HL-60/S4 (cell line): ENCODE measurements around the gene MIF4GD.

ENCODE experiments used
- in situ Hi-C: fragments of 300-500 bp; cut with MboI; formaldehyde crosslinking; loops from 2 replicates; pipeline ENCODE4 v1.14.3; 2022; ENCODE audit warnings: low sequenced_read_pairs

The MIF4GD gene

DNA sequence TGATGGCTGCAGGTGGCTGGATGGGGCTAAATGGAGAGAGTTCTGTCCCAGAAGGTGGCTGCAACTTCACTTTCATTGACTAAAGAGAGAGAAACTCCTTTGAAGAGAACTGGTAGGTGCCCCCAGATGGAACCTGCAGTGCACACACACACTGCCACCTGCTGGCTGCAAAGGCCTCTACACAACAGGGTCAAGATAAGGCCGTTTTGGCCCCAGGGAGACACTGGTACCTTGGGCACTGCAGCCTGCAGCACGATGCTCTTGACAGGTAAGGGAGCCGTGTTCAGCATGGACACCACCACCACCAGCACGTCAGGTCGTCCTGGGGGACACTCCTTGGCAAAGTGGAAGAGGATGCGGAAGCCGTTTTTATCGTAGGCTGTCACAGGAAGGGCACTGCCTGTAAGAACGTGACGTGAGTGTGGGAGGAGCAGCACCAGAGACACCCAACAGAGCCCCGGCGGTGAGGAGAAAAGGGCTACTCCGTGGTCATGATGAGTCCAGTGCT, 32.3 kb downstream of the MIF4GD start:
- in situ Hi-C loops, result no loop called here

DNA sequence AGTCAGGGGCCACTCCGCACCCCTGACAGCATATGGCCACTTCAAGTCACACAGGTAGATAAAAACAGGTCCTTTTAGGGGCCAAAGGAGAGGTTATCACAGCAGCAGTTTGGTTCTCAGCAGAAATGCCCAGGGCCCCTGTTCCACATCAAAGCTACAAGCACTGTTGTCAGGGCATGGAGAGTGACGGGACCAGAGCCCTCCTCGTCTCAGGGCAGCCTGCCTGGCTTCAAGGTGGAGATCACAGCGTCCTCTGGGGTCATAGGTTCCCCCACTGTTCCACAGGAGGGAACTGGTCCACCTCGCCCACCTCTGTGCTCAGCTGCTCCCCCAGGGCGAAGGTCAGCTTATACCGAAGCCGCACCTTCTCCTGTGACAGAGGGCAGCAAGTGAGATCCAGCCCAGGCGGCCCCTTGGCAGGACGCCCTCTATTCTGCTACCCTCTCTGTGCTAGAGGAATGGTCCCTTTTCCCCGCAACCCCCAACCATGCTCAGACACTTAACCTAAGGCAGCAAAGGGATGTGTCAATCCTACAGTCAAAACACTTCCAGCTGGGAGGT, 32.9 kb downstream of the MIF4GD start:
- in situ Hi-C loops, result no loop called here

DNA sequence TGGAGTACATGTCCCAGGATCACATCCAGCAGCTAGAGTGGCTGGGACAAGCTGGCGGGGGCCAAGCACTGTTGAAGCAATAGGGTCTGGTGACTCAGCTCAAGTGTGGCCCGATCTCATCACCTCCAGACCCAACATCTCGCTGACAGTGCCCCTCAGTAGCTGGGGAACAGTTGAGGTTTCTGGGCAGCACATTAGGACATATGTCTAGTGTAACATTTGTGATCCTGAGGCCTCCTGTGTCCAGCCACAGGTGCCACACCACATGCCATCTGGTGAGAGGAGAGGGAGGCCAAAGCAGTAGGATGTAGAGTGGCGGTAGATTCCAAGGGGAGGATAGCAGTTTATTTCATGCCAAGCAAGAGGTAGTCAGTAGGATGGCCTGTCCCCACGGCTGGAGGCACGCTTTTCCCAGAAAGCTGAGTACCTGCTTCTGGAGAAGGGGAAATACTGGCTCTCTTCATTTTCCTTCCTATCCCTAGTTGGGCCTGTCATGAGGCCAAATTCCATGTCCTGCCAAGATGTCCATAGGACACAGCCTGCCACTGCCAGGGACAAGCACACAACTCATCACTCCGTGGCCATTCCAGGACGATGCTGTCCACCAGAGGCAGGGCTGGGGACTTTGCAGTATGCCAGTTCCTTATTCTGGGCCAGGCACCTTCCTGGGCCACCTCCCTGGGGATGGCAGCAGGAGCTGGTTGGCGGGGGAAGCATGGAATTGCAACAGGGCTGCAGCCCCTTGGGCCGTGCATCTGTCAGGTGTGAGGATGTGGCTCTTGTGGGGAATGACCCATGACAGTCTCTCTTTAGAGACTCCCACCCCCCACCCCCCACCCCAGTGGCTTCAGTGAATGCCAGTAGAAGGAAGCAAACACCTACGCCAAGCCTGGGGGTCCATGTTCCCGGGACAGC, 33.7 kb downstream of the MIF4GD start:
- in situ Hi-C loops, result no loop called here

DNA sequence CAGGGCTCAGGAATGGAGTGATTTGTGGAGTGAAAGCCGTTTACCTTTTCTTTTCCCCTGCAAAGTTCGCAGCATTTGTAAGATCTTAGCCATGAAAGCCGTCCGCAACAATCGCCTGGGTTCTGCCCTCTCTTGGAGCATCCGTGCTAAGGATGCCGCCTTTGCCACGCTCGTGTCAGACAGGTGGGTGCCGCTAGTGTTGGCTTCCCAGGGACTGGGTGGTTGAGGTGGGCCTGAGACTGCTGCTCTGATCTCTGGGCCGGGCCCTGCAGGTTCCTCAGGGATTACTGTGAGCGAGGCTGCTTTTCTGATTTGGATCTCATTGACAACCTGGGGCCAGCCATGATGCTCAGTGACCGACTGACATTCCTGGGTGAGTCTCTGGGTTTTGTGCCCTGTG, 38.2 kb downstream of the MIF4GD start:
- in situ Hi-C loops, result no loop called here

DNA sequence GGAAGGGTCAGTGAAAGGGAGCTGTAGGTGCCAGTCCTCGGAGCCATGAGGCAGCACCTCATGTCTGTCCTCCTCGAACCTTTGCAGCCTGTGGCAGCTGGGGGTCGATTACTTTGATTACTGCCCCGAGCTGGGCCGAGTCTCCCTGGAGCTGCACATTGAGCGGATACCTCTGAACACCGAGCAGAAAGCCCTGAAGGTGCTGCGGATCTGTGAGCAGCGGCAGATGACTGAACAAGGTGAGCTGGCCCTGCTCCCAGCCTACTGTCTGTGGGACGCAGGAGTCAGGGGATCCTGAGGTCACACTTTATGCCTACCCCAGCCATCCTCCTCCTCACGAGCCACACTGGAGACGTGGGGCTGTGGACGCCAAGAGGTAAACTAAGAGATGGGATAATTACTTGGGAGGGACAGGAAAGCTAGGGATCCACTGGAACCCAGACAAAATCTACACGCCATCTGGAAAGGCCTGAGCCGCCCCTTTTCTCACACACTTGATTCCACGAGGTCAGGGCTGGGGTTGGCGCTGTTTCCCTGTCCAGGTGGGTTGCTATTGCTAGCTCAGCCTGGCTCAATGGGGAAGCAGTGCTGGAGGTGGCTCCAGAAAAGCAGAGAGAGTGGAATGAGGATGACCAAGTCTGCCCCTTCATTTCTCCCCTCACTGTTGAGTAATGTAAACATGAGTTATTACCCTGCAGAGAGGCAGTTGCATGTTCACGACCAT, 39.1 kb downstream of the MIF4GD start:
- in situ Hi-C loops, result no loop called here

DNA sequence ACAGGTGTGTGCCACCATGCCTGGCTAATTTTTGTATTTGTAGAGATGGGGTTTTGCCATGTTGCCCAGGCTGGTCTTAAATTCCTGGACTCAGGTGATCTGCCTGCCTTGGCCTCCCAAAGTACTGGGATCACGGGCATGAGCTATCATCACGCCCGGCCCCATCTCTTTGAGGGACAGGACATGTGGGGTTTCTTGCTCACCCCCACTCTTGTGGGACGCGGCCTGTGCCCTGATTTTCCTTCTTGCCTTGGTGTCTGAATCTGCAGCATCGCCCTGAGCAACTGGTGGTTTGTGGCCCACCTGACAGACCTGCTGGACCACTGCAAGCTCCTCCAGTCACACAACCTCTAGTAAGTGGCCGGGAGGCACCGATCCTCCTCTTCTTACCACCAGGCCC, 40.0 kb downstream of the MIF4GD start:
- in situ Hi-C loops, result no loop called here

DNA sequence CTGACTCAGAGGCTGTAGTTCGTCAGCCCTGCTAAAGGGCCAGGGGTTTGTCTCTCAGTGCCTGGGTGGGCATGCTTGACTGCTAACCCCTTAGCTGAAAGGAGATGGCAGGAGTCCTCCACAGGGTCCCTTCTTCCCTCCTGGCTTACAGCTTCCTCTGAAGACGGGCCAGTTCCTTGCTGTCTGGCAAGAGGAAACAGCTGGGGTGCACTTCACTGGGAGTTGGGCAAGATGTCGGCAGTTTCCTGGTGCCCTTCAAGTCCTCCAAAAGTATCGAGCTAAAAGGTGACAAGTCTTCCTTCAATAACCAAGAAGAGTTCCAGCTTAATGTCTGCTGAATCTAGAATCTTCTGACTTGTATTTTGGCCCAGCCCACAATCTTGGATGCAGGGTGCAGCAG, 42.2 kb downstream of the MIF4GD start:
- in situ Hi-C loops, result no loop called here

DNA sequence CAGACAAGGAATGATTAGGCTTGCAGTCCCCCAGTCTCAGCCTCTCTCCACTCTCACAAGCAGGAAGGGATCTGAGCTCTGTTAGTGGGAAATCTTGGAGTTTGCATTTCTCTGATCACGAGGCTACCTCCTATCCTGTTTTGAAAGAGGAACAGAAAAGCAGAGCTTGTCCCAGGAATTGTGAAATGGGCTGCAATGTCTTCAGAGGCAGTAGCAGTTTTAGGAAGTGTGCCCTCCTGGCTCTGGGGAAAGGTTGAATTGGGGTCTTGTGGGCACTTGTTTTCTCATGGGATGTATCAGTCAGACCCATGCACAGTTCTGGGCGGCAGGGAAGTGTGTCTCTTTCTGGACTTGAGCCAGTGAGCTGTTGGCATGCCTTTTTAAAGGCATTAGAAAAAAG, 42.7 kb downstream of the MIF4GD start:
- in situ Hi-C loops, result no loop called here

DNA sequence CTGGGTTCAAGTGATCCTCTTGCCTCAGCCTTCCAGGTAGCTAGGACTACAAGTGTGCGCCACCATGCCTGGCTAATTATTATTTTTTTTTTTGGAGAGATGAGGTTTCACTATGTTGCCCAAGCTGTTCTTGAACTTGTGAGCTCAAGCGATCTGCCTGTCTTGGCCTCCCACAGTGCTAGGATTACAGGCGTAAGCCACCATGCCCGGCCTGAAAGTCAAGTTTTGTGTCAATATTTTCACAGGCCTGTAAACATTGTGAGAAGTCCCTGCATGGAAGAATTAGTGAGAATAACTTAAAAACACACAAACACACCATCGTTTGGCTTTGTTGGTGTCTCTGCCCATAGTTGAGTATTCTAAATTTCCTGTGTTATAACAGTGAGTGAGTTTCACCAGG, 43.3 kb downstream of the MIF4GD start:
- in situ Hi-C loops, result no loop called here

DNA sequence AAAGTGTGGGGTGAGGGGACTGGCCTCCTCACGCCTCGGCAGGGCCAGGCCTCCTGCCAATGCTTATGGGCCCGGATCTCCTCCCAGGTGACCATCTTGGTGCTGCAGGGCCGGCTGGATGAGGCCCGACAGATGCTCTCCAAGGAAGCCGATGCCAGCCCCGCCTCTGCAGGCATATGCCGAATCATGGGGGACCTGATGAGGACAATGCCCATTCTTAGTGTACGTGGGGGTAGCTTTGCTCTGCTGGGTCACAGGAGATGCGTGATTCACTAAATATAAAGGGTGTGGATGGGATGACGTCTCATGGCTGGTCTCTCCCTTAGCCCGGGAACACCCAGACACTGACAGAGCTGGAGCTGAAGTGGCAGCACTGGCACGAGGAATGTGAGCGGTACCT, 46.0 kb downstream of the MIF4GD start:
- in situ Hi-C loops, result no loop called here

DNA sequence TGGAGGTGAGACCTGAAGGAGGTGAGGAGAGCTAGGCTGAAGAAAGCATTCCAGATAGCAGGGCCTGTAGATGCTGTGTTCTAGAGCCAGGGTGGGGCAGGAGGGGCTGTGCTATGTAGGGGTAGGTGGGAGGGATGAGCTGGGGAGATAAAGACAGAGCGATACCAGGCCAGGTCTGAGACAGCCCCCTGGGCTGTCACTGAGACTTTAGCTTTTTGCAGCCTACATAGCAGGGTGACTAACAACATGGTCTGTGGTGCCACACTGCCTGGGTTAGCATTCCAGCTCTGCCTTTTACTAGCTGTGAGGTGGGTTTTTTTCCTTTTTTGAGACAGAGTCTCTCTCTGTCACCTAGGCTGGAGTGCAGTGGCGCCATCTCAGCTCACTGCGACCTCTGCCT, 51.2 kb downstream of the MIF4GD start:
- in situ Hi-C loops, result no loop called here

DNA sequence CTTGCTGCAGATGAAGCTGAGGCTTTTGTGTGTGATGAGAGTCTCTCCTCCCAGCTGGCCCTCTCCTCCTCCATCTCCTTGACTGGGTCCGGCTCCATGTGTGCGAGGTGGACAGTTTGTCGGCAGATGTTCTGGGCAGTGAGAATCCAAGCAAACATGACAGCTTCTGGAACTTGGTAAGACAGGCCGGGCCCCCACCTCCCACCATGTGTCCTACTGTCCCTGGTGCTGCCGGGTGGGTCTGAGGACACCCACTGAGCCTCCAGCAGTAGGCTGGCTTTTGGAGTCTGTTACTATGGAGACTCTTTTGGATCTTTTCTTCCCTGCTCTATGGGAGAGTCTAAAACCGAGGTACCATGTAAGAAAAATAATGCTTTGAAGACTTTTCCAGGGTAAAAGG, 52.9 kb downstream of the MIF4GD start:
- in situ Hi-C loops, result no loop called here
